ENCODE results near the gene TAF7L. TPM values are rescaled to one million over a fixed set of nuclear protein-coding genes. Genes with fewer than 3 reads are reported as not detected.
"Not testable (repeated sequence)": the region's sequence is repeated elsewhere in the genome, so short reads cannot be mapped to it uniquely, and the experiment has no call there.

The TAF7L gene
- total and polyA plus RNA-seq, 2 donors (not counting 1 experiment from before 2014, with no cell fraction given) = 0.27 to 0.33 TPM

DNA sequence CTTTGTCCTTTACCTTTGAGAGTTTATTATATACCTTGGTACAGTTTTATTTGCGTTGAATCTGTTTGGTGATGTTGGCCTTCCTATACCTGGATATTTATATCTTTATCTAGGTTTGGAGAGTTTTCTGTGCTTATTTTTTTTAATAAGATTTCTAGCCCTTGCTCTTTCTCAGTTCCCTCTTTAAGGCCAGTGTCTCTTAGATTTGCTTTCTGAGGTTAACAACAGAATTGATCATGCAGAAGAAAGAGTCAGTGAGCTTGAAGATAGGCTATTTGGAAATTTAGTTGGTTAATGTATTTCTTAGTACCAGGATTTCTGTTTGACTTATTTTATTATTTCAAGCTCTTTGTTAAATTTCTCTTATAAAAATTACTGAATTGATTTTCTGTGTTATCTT lies 12.7 kb upstream of the TAF7L start:
- Histone ChIP-seq H3K4me3 (replicated peaks in 1 of 4; ENCODE audit: control extremely low read depth in 1 of 4, insufficient read depth in 1 of 4, low read depth in 3 of 4, low read length in 4 of 4) (no peak overlapping the region), H4K20me1 (ENCODE audit: control insufficient read depth, extremely low read depth, insufficient read depth, low read length) (no peaks in the 10 kb centered on the region), H3K79me2 (ENCODE audit: control insufficient read depth, insufficient read depth, low read length) (no peaks in the 10 kb centered on the region), H3K4me2 (ENCODE audit: extremely low read depth, insufficient read depth, low read length) (no peak overlapping the region), H3K27ac (ENCODE audit: insufficient read depth, low read length) (no peak overlapping the region), H3K36me3 (ENCODE audit: control insufficient read depth, insufficient read depth, low read length) (no peaks in the 10 kb centered on the region), H3K27me3 (ENCODE audit: control insufficient read depth, insufficient read depth, low read length) (no peaks in the 10 kb centered on the region), H2AFZ (ENCODE audit: low read length) (no peak overlapping the region), H3K9ac (ENCODE audit: insufficient read depth, low read length) (no peak overlapping the region), H3K4me1 (ENCODE audit: control insufficient read depth, extremely low read depth, insufficient read depth, low read length) (no peaks in the 10 kb centered on the region), H3K9me3 (ENCODE audit: control insufficient read depth, insufficient read depth, low read depth, low read length) (no peaks in the 10 kb centered on the region)
- TF ChIP-seq EZH2 (IDR thresholded peaks at IDR 0.05; ENCODE audit: low read length, missing control alignments) = no peak
- TF ChIP-seq, protein P1, sequence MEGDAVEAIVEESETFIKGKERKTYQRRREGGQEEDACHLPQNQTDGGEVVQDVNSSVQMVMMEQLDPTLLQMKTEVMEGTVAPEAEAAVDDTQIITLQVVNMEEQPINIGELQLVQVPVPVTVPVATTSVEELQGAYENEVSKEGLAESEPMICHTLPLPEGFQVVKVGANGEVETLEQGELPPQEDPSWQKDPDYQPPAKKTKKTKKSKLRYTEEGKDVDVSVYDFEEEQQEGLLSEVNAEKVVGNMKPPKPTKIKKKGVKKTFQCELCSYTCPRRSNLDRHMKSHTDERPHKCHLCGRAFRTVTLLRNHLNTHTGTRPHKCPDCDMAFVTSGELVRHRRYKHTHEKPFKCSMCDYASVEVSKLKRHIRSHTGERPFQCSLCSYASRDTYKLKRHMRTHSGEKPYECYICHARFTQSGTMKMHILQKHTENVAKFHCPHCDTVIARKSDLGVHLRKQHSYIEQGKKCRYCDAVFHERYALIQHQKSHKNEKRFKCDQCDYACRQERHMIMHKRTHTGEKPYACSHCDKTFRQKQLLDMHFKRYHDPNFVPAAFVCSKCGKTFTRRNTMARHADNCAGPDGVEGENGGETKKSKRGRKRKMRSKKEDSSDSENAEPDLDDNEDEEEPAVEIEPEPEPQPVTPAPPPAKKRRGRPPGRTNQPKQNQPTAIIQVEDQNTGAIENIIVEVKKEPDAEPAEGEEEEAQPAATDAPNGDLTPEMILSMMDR (conservative IDR thresholded peaks at IDR 0.05 in 1 of 2, IDR thresholded peaks at IDR 0.05 in 1 of 2; ENCODE audit: low read depth in 1 of 2, low read length in 2 of 2) = no peak
- DNase-seq (ENCODE audit: low read depth in 2 of 2) = no peak

DNA sequence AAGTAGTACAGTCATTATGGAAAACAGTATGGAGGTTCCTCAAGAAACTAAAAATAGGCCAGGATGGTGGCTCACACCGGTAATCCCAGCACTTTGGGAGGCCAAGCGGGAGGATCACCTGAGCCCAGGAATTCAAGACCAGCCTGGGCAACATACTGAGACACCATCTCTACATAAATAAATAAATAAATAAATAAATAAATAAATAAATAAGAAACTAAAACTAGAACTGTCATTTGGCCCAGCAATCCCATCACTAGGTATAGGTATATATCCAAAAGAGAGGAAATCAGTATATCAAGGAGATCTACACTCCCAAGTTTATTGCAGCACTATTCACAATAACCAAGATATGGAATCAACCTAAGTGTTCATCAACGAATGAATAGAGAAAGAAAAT lies 4.5 kb upstream of the TAF7L start:
- not testable (repeated sequence) for H3K4me1 ChIP-seq (ENCODE audit: control insufficient read depth, extremely low read depth, insufficient read depth, low read length); H3K4me3 ChIP-seq (replicated peaks in 1 of 4; ENCODE audit: control extremely low read depth in 1 of 4, insufficient read depth in 1 of 4, low read depth in 3 of 4, low read length in 4 of 4); H3K36me3 ChIP-seq (ENCODE audit: control insufficient read depth, insufficient read depth, low read length); H3K27ac ChIP-seq (ENCODE audit: insufficient read depth, low read length); H3K9ac ChIP-seq (ENCODE audit: insufficient read depth, low read length); H3K9me3 ChIP-seq (ENCODE audit: control insufficient read depth, insufficient read depth, low read depth, low read length); H3K4me2 ChIP-seq (ENCODE audit: extremely low read depth, insufficient read depth, low read length); H3K79me2 ChIP-seq (ENCODE audit: control insufficient read depth, insufficient read depth, low read length); H2AFZ ChIP-seq (ENCODE audit: low read length); H3K27me3 ChIP-seq (ENCODE audit: control insufficient read depth, insufficient read depth, low read length); DNase-seq (ENCODE audit: low read depth in 2 of 2); H4K20me1 ChIP-seq (ENCODE audit: control insufficient read depth, extremely low read depth, insufficient read depth, low read length)

DNA sequence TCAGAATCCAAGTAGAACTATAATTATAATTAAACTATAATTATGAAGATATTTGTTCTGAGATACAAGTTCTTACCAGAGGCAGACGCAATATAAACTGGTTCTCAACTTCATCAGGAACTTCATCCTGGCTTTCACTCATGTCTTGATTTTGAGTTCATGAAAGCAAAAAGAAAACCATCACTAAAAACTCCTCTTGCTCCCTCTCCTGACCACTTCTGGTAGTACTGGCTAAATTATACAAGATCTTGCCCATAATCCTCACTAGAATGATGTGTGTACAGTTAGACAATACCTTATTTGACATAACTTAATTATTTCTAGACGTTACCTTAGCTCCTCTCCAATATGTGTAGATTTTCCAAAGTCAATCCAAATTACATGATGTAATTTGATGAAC lies 3.7 kb downstream of the TAF7L start:
- Histone ChIP-seq H3K4me1 (ENCODE audit: control insufficient read depth, extremely low read depth, insufficient read depth, low read length) (no peaks in the 10 kb centered on the region), H3K79me2 (ENCODE audit: control insufficient read depth, insufficient read depth, low read length) (no peaks in the 10 kb centered on the region), H3K4me2 (ENCODE audit: extremely low read depth, insufficient read depth, low read length) (no peak overlapping the region), H3K9me3 (ENCODE audit: control insufficient read depth, insufficient read depth, low read depth, low read length) (no peaks in the 10 kb centered on the region), H3K9ac (ENCODE audit: insufficient read depth, low read length) (no peak overlapping the region), H3K36me3 (ENCODE audit: control insufficient read depth, insufficient read depth, low read length) (no peaks in the 10 kb centered on the region), H3K4me3 (replicated peaks in 1 of 4; ENCODE audit: control extremely low read depth in 1 of 4, insufficient read depth in 1 of 4, low read depth in 3 of 4, low read length in 4 of 4) (no peak overlapping the region), H3K27me3 (ENCODE audit: control insufficient read depth, insufficient read depth, low read length) (no peaks in the 10 kb centered on the region), H3K27ac (ENCODE audit: insufficient read depth, low read length) (no peak overlapping the region), H4K20me1 (ENCODE audit: control insufficient read depth, extremely low read depth, insufficient read depth, low read length) (no peaks in the 10 kb centered on the region), H2AFZ (ENCODE audit: low read length) (no peak overlapping the region)
- no peak for TF ChIP-seq EZH2 (IDR thresholded peaks at IDR 0.05; ENCODE audit: low read length, missing control alignments)
- TF ChIP-seq, protein P1 (conservative IDR thresholded peaks at IDR 0.05 in 1 of 2, IDR thresholded peaks at IDR 0.05 in 1 of 2; ENCODE audit: low read depth in 1 of 2, low read length in 2 of 2) = peak; percentile 53 to 67
- peak; percentile 14 to 56 for DNase-seq (ENCODE audit: low read depth in 2 of 2)

Measured in fibroblast of lung (primary cell).